NCI-H748 (cell line): ENCODE measurements around the gene AGXT2.

ENCODE experiments used
- DNase-seq: peaks from one replicate; lab custom pipeline; 2025; ENCODE audit not compliant: unreplicated experiment; lab: John Stamatoyannopoulos, UW

Gene AGXT2

DNA sequence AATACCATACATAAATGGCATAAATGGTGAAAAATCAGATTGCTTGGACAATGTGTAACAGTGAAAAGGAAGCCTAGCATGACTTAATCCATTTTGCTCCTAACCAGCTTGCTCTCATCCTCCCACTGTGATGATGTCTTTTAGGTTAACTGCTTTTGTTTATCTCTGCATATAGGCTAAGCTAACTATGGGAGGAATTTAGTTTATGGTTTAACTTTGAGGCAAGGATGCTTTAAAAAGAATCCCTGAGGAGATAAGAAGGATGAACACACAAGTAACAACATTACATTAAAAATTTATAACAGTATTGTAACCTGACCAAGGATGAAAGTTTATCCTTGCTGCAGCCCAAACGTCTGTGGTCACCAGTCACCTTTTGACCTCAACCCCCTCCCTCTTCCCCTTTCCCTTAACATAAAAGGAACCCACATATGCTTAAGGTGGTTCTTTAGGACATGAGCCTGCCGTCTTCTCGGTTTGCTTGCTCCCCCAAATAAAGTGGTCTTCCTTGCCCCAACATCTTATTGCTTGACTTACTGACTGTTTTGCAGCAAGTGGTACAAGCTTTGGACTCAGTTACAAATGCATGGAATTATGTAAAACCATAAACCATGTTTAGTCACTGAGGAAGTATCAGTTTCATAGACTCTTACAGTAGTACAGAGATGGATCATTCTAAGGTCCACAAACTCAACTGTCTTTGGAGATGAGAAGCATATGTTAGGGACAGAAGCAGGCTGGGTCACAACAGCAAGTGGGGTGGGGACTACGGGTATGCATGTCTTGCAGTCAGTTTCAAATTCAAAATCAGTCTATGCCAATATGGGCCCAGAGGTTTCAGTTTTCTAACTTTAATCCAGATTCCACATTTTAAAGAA is 31.3 kb downstream of the AGXT2 start:
- DNase-seq, result no peak

DNA sequence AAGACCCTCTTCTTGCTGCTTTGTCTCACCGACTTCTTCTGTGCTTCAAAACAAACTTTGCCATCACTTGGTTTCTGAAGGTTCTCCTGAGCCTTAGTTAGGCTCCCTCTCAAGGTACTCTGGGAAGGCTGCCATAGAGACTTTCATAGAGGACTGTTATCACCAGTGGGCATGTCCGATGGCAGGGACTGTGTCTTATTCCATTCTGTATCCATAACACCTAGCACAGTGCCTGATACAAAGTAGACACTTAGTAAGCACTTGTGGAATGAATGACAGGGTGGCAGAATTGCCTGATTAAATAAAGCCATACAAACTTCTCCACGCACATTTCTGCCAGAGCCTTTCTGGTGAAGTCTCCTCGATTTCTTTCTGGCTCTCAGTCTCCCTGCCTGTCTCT is 32.7 kb downstream of the AGXT2 start:
- DNase-seq, result no peak

DNA sequence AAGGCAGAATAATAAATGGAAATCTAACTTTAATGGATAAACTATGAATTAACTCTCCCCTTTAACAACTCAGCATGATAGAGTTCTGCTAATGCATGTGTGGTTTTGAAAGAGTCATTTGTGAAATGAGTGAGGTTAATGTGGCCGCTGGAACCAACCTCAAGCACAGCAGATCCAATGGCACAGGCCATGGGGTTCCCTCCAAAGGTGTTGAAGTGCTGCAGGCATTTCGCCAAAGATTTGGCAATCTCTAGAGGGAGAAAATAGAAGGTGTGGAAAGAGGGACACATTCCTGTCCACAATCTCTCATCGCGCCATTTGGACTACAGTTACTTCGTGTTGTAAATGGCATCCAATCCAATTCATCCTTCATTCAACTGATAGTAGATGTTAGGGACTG is 35.0 kb downstream of the AGXT2 start:
- DNase-seq, result no peak

DNA sequence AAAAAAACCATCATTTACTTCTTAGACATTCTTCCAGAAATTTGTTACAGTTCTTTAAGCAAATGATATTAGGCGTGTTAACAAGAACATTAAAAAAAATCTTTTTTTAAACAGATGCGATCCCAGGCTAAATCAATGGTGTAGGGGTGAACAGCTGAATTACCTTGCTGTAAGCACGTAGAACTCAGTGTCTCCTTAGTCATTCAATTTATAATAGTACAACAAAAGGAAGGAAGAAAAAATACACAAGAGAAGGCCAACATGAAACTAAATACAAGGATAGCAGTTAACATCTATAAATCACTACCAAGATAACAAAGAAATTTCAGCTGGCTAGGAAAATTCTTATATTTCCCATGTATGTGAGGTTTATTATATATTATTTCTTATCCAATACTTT is 35.4 kb downstream of the AGXT2 start:
- DNase-seq, result no peak

DNA sequence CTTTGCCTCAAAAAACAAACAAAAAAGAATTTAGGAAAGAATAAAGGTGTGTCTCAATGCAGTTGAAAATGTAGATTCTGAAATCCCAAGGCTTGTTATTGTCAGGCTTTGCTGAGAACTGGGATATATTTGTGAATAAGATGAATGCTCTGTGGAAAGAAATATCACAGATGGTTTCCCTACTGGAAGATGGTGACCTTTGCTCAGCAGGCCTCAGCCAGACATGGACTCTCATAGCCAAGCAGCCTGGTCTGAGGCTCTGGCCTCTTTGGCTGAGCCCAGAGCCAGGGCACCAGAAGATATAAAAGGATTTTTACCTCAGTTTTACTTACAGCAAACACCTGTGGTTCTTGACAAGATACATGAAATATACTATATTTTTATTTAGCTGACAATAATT is 37.1 kb downstream of the AGXT2 start:
- no peak for DNase-seq

DNA sequence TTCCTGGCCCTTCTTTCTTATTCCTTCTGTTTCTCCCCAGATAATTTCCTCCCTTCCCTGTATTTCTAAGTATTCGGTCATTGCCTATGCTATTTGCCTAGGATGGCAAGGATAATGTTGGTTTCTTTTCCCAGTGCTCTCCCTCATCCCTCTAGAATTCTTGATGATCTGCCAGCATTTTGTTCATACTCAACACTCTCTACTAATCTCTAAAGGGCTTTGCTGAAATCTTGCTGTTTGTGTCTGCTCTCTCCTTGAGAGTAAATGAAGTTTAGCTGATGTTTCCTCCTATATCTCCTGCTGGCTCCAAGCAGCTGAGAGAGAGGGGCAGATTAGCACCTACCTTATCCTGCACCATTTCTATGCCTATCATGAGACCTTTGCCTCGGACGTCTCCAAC is 38.1 kb downstream of the AGXT2 start:
- no peak for DNase-seq

DNA sequence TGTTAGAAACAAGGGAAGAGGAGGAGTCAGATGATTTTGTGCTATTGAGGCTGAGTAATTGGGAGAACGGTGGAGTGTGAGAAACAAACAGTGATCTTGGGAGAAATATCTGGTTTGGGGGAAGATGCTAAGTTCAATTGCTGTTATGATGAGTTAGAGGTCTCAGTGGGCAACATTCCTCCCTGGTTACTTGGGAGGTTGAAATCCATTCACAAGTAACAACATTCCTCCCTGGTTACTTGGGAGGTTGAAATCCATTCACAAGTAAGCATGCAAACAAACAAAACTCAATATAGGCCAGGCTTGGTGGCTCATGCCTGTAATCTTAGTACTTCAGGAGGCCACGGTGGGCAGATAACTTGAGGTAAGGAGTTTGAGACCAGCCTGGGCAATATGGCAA is 38.7 kb downstream of the AGXT2 start:
- DNase-seq, result no peak

DNA sequence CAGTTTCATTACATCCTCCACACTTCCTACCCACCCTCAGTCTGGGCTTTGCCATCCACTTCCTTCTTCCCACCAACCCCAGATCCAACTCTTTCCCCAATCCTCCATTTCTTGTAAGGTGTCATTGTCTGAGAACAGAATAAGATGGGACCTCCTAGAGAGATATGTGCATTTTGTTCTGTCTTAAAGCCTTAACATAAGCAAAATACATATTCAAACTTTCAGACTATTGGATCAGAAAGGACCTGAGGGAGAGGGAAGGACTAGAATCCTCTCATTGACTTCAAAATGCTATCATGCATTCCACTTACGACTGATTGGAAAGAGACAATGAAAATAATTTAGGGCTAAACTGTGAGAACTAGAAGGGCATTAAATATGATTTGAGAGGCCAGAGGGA is 43.0 kb downstream of the AGXT2 start:
- no peak for DNase-seq

DNA sequence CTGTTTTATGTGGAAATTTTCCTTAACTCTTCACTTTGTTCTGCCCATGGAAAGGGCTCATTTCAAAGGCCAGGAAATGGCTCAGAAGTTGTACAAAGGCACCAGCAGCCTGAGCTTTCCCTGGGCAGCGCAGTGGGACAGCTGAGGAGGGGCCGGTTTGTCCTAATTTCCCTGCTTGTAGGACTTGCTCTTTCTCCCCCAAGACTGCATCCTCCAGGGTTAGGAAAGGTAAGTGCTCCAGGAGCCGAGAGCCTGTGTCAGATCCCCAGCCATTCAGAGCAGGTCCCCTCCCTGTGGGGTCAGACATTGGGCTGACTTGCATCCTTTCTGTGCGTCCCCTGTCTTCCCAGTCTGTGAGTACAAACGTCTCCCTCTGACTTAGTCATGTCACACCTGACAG is 43.5 kb downstream of the AGXT2 start:
- DNase-seq, result no peak

DNA sequence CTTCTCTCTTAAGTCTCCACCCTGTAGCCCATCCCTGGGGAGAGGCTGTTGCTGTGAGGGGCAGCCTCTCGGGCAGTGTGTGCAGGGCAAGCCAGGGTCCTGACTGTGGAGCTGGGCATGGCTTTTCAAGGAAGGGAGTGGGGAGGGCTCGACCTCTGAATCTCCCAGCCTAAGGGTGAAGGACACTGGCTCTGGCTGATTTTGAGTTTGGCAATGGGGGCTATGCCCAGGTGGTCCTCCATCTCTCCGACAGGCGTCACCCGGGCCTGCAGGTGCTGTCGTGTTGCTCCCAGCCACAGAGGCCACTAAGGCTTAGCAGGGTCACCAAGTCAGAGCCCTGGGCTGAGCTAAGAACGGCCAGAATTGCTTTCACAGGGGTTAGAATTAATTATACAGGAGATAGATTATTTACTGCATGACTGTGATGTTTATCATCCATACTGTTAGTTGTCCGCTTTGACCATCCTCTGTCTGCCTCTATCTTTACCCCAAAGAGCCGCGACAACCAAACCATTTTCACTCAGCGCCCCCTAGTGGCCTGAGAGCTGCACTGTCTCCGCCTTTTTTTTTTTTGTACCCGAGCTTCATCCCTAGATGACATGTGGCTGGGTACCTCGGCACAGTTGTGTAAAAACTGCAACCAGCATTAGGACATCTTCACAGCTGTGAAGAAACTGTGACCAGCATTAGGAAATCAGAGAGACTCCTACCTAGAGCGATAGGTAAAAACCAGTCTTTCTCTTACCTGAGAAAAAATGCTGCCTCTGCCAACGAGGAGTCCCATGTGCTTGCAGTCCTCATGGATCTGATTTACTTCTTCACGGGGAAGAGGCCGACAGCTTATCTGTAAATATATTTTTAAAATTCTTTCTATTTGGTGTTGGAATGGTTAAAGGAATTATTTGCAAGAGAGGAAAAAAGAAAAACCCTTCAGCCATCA is 44.5 kb downstream of the AGXT2 start:
- DNase-seq, result peak; percentile 78

DNA sequence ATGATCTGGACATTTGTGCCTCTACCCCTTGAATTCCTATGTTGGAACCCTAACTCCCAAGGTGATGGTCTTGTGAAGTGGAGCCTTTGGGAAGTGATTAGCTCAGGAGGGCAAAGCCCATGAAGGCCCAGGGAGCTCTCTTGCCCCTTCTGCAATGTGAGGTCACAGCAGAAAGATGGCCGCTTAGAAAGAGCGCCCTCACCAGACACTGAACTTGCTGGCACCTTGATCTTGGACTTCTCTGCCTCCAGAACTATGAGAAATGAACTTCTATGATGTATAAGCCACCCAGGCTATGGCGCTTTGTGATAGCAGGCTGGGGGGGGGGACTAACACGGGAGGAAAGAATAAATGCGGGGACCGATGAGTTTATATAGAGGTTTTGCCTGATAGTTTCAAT is 45.3 kb downstream of the AGXT2 start:
- no peak for DNase-seq

DNA sequence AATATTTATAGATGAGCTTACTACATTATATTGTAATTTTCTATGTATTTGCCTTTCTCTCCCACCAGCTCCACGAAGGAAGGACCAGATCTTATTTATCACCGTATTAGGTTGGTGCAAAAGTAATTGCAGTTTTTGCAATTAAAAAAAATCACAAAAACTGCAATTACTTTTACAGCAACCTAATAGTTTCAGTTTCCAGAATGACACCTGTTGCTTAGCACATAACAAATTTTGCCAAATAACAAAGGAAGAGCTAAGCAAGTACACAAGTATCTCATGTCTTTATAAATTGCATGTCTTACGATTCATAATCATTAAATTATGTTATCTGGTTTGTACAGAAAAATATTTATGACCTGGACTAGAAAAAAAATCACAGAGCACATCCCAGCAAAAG is 45.9 kb downstream of the AGXT2 start:
- DNase-seq, result no peak

DNA sequence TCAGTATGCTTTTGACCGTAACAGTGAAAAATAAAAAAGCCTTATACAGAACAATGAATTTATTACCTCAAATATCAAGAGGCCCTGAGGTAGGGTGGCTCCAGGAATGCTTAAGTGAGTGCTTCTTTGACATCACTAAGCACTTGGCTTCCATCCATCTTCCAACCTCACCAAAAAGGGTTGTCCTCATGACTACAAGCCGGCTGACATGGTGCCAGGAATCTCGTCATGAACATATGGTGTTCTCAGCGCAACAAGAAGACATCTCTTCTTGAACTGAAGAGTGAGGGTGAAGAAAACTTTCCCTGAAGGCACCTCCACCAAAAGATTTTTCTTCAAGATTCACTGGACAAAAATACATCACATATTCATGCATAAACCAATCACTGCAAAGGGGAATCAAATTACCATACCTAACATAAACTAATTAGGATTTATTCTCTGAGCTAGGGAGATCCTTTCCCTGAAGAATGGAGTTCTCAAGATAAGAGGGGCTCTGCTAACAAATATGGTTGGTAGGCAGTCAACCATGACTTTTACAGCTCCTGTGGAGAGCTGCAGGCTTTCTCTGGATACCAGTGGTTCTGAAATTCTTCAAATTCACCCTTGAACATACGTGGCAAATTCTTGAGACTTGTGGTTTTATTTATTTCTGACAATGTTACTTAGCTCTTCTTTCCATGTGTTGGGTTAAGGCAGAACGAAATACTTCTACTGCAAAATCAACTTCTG is 49.5 kb downstream of the AGXT2 start:
- no peak for DNase-seq

DNA sequence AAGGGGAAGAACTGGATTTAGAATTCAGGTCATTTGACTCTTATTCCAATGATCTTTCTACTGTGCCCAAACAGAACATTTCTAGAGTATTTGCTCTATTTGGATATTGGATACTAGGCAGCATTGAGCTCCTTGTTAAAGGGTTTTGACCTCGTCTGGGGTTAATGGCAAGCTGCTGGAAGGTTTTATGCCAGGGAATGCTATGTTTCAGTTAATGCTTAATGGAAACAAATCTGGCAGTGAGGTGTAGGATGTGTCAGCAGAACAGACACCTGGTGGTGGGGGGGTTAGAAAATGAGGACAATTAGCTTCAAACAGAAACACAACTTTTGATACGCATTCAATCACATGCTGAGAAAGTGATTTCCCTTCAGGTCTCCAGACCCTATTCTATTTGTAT is 51.5 kb downstream of the AGXT2 start:
- DNase-seq, result no peak

DNA sequence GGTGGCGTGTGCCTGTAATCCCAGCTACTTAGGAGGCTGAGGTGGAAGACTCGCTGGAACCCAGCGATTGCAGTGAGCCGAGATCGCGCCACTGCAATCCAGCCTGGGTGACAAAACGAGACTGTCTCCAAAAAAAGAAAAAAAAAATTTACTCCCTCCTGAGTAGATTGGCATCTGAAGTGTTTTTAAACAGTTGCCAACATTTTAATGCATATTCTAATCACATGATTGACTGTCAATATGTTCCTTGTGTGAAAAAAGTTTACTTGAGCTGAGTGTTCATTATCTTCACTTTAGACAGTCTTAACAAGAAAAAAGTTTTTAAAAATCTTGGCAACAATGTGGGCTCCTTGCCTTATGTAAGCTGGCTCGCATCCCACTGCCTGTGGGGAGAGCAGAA is 53.8 kb downstream of the AGXT2 start:
- DNase-seq, result no peak

DNA sequence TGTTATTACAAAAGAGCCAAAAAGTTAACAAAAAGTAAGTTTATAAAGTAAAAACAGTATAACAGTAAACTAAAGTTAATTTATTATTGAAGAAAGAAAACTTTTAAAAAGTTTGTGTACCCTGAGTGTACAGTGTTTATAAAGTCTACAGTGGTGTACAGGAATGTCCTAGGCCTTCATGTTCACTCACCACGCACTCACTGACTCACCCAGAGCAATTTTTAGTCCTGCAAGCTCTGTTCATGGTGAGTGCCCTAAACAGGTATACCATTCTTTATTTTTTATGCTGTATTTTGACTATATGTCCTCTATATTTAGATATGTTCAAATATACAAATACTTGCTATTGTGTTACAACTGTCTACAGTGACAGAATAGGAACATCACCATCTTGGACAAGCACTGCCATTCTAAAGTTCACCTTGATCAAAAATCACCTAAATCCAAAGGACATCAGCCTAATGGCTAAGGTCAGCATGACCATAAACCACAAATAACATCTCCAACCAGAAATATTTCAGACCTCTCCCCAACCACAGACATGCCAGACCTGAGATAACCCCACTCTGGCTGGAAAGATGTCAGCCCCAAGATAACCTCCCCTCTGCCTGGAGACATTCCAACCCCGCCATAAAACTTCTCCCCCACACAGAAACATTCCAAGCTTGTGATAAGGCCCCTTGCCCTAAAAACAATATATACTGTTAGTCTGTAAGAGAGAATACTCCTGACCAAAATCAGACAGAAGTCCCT is 56.1 kb downstream of the AGXT2 start:
- DNase-seq, result no peak

DNA sequence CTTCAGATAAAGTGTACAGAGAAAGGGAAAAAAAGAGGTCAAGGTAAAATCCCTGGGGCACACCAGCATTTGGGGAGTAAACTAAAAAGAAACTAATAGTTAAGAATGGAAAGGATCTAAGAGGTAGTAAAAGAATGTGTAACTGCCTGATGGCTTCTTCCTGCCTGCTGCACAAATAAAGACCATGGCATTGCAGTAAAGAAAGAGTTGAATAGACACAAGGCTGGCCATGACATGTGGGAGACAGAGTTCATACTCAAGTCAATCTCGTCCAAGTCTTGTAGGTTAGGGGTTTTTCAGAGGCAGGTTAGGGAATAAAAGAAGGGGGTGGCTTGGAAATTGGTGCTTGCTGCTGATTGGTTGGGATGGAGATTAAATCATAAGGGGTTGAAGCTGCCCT is 60.8 kb downstream of the AGXT2 start:
- DNase-seq, result no peak

DNA sequence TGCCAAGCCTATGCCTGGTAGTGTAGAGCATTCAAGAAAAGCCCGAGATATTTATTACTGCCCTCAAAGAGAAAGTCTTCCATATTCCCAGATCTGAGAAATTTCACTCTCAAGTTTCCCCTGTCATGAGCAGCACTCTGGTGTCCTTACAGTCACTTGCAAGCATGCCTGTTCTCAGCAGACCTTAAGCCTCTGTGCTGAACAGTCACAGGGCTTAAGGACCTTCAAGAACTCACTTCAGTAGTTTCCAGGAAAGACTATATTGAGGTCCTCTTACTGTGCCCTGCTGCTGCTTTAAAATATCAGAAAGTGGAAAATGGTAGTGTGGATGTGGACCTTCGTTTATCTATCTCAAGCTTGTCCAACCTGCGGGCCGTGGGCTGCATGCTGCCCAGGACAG is 64.9 kb downstream of the AGXT2 start:
- DNase-seq, result no peak

DNA sequence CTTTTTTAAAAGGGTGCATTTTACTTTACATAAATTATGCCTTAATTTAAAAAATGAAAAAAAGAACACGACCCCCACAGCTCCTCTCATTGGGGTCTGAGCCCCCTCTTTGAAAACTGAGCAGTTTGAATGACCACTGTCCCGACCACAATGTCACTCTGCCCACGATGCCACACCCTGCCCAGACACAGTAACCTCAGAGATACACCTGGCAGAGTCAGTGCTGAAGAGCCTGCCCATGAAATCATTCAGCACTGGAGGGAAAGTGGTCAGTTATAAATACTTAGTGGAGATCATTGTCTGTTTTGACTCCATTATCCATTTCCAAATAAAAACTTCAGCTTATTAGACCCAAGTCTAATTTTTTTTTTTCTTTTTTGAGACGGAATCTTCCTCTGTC is 69.1 kb downstream of the AGXT2 start:
- no peak for DNase-seq

DNA sequence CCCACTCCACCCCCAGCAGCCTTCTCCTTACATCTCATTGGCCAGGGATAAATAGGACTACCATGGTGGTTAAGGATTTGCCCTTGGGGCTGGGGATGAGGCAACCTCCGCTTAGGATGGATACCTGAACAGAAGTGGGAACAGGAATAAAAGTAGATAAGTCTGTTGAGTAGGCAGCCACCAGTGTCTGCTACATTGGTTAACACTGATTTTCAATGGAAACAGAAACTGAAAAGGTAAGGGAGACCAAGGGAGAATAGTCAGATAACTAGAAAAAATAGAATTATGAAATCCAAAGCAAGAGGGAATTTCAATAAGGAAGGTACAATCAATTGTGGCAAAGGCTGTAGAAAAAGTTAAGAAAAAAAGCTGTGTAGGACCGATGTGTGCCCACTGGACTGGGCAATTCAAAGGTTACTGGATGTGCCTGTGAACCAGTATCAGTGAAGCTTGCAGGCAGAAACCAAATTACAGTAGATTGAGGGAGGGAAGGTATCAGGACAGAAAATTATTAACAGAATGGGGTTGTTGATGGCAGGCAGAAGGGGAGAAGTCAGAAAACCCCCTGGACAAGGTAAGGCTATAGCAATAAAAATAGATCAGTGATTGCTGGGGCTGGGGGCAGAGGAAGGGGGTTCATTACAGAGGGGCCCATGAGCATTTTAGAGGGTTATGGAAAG is 69.7 kb downstream of the AGXT2 start:
- DNase-seq, result no peak
